Measurements from ENCODE around the gene SORCS2.

Gene SORCS2

GRCh38 chr4:7650606-7651385, 458.5 kb downstream of the SORCS2 start:
- no peak for DNase-seq (ENCODE audit: low read depth, low spot score)

- no peak for DNase-seq (ENCODE audit: low read depth, low spot score)
Measured at GRCh38 chr4:7651461-7651921, 459.2 kb downstream of the SORCS2 start.

- no peak for DNase-seq (ENCODE audit: low read depth, low spot score)
Measured at GRCh38 chr4:7652006-7652405, 459.7 kb downstream of the SORCS2 start.

DNA sequence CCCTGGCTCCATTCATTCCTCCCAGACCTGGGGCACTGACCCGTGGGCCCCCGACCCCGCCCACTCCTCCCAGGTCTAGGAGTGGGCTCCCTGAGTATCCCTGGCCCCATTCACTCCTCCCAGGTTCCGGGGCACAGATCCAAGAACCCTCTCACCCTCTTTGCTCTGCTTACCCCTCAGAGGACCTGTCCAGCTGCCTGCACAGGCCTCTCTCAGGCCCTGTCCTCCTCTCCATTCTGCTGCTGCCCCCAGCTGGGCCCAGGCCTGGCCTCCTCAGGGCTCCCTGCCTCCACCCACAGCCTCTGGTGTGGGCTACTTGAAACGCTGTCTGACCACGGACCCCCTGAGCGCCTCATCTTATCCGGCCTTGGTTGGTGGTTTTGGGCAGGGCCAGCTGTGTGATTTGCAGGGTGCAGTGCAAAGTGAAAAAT, 460.1 kb downstream of the SORCS2 start:
- DNase-seq (ENCODE audit: low read depth, low spot score), result no peak

GRCh38 chr4:7652906-7653305, 460.6 kb downstream of the SORCS2 start:
- no peak for DNase-seq (ENCODE audit: low read depth, low spot score)

GRCh38 chr4:7653510-7654369, 461.4 kb downstream of the SORCS2 start:
- no peak for DNase-seq (ENCODE audit: low read depth, low spot score)

DNA sequence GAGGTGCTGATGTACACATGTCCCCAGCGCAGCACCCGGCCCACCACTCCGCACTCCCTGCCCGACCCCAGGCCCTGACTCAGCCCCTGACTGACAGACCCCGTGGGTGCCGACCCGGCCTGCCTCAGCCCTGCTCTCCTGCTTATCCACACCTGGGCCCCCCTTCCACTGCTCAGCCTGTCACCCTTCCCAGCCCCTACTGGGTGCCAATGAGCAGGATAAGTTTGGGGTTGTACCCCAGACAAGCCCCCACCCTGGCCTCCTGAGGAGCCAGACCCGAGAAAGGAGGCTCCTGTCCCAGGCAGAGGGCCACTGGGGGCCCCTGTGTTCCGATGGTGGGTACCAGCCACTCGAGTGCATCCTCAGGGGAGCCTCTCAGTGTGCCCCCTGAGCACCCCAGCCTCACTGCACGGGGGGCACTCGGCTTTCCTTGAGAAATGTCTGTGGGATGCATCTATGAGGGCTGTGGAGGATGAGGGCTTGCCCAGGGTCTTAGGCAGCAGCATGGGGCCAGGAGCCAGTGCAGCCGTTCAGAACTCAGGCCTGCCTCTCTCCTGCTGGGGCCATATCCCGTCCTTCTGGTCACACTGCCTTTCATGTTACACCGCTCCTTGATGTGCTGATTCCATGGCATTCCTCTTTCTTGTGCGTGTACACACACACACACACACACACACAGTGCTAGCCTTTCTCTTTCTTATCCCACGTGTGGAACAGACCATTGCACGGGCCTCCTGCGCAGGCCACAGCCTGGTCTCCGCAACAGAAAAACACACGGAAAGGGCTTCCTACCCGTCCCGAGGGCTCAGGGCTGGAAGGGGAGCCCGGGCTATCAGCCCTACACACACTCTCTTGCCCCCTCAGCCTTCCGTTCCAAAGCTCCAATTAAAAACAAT, 462.5 kb downstream of the SORCS2 start:
- no peak for DNase-seq (ENCODE audit: low read depth, low spot score)

DNA sequence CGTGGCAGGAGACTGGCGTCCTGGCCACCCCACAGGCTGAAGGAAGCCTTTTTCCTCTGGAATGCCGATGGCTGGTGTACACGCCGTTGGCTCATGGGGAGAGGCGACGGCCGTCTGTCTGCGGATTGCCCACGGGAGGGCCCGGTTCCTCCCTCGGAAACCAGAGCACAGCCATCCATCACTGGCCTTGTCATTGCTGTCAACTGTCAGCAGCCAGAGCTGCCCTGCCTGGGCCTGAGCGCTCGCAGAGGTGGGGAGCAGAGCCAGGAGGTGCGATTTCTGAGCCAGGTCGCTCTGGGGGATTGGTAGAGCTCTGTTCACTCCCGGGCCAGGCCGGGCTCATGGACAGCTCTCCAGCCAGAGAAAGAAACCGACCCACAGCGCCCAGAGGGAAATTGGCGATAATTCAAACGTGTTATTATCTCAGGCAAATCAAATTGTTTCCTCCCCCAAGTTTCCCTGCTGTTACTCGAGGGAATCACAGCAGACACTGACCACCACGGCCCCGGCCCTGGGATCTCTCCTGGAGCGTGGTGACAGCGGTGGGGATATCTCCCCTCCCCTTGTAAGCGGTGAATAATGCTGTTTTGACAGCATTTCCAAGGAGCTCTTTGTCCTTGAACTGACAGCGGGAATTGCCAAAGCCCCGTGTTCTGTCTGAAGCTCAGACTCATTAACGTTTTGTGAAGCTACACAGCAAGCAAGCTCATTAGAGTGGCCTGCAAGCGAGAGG, 463.3 kb downstream of the SORCS2 start:
- DNase-seq (ENCODE audit: low read depth, low spot score), result no peak

DNA sequence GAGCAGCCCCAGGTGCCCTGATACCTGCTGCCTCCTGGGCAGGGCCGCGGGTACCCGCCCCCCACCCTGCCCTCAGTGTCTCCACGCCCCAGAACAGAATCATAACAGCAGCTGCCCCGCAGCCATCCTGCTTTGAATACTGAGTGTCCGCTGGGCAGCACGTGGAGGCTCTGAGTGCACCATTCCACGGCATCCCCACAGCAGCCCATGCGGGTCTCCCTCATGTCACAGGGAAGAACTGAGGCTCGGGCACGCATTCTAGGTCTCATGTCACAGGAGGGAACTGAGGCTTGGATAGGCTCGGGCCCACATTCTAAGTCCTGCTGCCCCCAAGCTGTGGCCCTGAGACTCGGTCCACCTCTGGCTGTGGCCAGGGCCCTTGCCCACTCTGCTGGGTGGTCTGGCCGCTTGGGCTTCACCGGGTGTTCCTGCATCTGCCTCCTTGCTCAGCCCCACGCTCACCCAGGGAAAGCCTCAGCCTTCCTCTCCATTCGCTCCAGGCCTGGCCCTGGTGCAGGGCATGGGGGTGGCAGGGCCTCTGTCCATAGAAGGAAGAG, 464.0 kb downstream of the SORCS2 start:
- DNase-seq (ENCODE audit: low read depth, low spot score), result no peak

GRCh38 chr4:7657545-7658297, 465.4 kb downstream of the SORCS2 start:
- no peak for DNase-seq (ENCODE audit: low read depth, low spot score)

DNA sequence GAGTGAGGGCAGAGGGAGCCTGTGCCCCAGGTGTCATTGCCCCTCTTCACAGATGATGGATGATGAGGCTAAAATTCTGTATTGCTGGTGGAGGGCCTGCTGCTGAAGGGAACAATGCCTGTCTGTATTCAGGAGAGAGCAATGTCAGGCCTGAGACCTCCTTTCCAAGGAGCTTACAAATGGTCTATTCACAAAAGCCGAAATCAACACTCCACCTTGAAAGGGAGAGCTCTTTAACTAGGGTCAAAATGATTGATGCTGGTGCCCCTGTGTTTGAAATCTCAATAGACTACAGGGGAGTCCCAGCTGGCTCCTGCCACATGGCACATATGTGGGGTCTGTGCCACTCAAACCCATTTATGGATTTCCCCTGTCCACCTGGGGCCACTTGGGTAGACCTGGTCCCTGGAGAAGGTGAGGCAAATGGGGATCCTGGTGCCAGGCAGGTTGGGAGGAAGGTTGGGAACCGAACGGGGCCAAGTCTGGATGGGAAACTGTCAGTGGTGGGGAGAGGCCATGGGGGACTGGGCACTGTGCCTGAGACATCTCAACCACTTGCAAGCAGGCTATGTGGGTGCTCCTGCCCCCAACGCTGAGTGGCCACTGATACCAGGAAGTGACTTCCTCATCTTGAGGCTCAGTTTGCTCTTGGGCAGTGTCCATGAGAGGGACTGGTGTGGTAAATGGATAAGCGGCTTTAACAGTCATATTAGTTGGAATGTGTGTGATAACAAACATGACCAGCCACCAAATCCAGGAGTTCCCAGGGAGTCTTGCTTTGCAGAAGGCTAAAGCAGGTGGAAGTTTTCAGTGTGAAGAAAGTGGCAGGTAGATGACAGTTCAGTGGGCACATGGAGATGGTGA, 466.2 kb downstream of the SORCS2 start:
- no peak for DNase-seq (ENCODE audit: low read depth, low spot score)

GRCh38 chr4:7659429-7660175, 467.3 kb downstream of the SORCS2 start:
- no peak for DNase-seq (ENCODE audit: low read depth, low spot score)

DNA sequence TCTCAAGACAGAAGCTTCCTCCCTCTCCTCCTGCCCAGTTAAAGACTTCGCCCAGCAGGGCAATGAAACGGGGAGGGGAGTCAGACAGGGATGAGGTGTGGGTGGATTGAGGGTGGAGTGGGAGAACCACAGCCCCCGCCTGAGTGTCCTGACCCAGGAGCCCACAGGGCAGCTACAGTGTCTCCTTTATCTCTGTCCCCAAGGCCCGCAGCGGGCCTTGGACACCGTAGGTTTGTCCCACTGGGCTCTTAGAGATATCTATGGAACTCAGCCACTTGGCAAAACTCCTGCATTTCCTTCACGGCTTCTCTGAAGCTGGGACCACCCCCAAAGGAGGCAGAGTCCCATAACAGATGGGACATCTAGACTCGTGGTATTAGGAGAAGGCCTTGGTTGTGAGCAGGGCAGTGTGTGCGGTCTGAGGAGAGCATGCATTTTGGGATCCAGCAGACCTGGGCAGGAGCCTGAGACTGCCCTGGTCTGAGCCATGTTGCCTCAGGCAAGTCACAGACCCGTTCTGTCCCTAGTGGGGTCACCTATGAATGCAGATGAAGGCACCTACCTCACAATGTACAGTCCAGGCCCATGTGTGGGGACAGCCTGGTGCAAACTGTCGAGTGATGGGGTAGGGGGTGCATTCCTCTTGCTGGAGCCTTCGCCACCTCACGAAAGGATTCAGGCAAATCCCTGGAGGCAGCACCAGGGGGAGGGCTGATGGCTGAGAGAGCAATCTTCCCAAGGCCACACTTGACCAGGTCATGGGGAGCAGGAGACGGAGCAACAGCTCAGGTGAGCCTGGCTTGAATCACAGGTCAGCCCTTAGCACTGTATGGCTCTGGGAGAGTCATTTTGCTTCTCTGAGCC, 468.1 kb downstream of the SORCS2 start:
- no peak for DNase-seq (ENCODE audit: low read depth, low spot score)

DNA sequence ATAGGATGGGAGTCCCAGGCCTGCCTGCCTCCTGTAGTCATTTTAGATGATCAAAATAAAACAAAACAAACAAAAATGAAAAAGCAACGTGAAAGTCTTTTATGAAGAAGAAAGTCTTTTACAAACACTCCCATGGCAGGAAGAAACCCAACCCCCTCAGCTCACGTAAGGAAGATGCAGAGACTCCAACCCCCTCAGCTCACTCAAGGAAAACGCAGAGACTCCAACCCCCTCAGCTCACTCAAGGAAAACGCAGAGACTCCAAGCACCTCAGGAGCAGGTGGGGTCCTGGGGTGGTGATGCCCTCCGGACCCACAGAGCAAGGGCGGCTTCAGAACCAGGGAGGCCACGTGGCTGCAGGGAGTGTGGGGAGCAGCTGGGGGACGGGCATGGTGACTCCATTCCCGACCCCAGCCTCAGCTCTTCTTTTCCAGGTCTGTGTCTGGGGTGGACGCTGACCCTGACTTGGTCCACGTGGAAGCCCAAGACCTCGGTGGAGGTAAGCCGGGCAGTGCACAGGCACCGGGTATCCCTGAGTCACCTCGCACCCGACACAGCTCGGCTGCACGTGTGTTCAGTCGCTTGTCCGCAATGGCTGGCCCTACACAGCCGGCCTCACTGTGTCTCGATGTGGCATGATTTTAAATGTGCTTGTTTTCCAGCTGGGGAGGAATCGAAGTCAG, 468.9 kb downstream of the SORCS2 start:
- DNase-seq (ENCODE audit: low read depth, low spot score), result no peak

GRCh38 chr4:7661846-7662506, 469.6 kb downstream of the SORCS2 start:
- DNase-seq (ENCODE audit: low read depth, low spot score), result no peak

GRCh38 chr4:7662507-7662846, 470.1 kb downstream of the SORCS2 start:
- DNase-seq (ENCODE audit: low read depth, low spot score), result no peak

Data from iPS DF 19.7 (cell line).